Stimulated activated naive CD8-positive, alpha-beta T cell treated with anti-CD3 and anti-CD28 coated beads, Interleukin-15, Interleukin-2, amounts not matched to agents 100 ng/mL and 50 ng/mL, for 24 hours (primary cell): ENCODE data around the gene OAS3.

Experiments
- H3K27ac Mint-ChIP-seq: one replicate; pipeline ENCODE4 v1.8.0; 2021; ENCODE audit warnings: mild to moderate bottlenecking, mixed read lengths
- H3K27me3 Mint-ChIP-seq: one replicate; pipeline ENCODE4 v1.8.0; 2021; ENCODE audit warnings: mixed read lengths
- H3K36me3 Mint-ChIP-seq: one replicate; pipeline ENCODE4 v1.8.0; 2021; ENCODE audit warnings: low read depth, mixed read lengths
- H3K4me1 Mint-ChIP-seq: one replicate; pipeline ENCODE4 v1.8.0; 2021; ENCODE audit warnings: low read depth, mixed read lengths
- H3K4me3 Mint-ChIP-seq: one replicate; pipeline ENCODE4 v1.8.0; 2021; ENCODE audit warnings: mild to moderate bottlenecking, mixed read lengths
- H3K9me3 Mint-ChIP-seq: one replicate; pipeline ENCODE4 v1.8.0; 2021; ENCODE audit warnings: mixed read lengths

The OAS3 gene

GRCh38 chr12:112963227-112963861 is 25.1 kb downstream of the OAS3 start:
- Mint-ChIP-seq H3K27ac (no peak overlapping the region), H3K9me3 (no peaks in the 10 kb centered on the region), H3K27me3 (no peaks in the 10 kb centered on the region), H3K4me1 (peaks cover 5% of the 10 kb centered on the region), H3K36me3 (peaks cover 70% of the 10 kb centered on the region), H3K4me3 (no peak overlapping the region)

- Mint-ChIP-seq H3K27ac (no peak overlapping the region), H3K27me3 (no peaks in the 10 kb centered on the region), H3K4me3 (no peak overlapping the region), H3K9me3 (no peaks in the 10 kb centered on the region), H3K4me1 (peaks cover 5% of the 10 kb centered on the region), H3K36me3 (peaks cover 66% of the 10 kb centered on the region)
Measured at GRCh38 chr12:112964067-112964670, 25.9 kb downstream of the OAS3 start.

DNA sequence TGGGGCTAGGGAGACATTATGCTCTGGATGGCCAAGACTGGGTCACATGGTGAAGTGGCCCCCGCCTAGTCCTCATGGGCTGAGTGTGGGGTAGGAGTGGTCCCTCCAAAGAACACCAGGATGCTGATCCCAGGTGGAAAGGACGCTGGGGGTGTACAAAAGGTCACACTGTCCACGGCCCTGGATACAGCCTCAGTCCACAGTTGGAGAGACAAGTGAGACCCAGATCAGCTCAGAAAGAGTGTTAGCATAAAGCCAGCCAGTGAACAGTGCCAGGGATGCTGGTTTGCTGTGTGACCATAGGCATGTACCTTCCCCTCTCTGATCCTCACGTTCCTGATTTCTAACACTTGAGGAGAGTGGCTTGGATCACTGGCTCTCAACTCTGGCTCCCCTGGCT is 26.6 kb downstream of the OAS3 start:
- no peaks in the 10 kb centered on the region for H3K27me3 Mint-ChIP-seq
- H3K27ac Mint-ChIP-seq, result no peak overlapping the region
- no peak overlapping the region for H3K4me3 Mint-ChIP-seq
- H3K36me3 Mint-ChIP-seq, result peaks cover 62% of the 10 kb centered on the region
- no peaks in the 10 kb centered on the region for H3K9me3 Mint-ChIP-seq
- H3K4me1 Mint-ChIP-seq, result peaks cover 5% of the 10 kb centered on the region

- no peaks in the 10 kb centered on the region for H3K27me3 Mint-ChIP-seq
- H3K4me3 Mint-ChIP-seq, result no peak overlapping the region
- H3K4me1 Mint-ChIP-seq, result peaks cover 5% of the 10 kb centered on the region
- H3K36me3 Mint-ChIP-seq, result peaks cover 64% of the 10 kb centered on the region
- H3K9me3 Mint-ChIP-seq, result no peaks in the 10 kb centered on the region
- no peak overlapping the region for H3K27ac Mint-ChIP-seq
Measured at GRCh38 chr12:112965643-112966042, 27.4 kb downstream of the OAS3 start.

DNA sequence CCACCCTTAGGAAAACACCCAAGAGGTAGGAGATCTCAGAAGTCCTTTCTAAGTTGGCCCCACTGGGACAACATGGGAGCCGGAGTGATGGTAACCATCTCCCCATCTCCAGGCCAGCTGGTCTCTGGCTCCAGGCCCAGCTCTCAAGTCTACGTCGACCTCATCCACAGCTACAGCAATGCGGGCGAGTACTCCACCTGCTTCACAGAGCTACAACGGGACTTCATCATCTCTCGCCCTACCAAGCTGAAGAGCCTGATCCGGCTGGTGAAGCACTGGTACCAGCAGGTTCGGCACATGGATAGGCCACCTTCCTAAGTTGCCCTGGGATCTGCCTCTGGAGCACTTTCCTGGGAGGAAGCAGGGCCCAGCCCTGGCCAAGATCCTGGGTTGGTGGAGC is 29.0 kb downstream of the OAS3 start:
- Mint-ChIP-seq H3K9me3 (no peaks in the 10 kb centered on the region), H3K4me1 (no peaks in the 10 kb centered on the region), H3K36me3 (peaks cover 55% of the 10 kb centered on the region), H3K27me3 (no peaks in the 10 kb centered on the region), H3K27ac (no peak overlapping the region), H3K4me3 (no peak overlapping the region)

DNA sequence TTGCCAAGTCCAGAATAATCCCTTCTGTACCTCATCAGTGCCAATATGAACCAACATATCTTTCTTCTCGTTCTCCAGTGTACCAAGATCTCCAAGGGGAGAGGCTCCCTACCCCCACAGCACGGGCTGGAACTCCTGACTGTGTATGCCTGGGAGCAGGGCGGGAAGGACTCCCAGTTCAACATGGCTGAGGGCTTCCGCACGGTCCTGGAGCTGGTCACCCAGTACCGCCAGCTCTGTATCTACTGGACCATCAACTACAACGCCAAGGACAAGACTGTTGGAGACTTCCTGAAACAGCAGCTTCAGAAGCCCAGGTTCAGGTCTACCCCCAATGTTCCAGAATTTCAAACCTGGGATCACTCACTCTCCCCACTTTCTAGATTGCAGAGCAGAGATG is 29.6 kb downstream of the OAS3 start:
- Mint-ChIP-seq H3K4me1 (no peaks in the 10 kb centered on the region), H3K27me3 (no peaks in the 10 kb centered on the region), H3K36me3 (peaks cover 51% of the 10 kb centered on the region), H3K4me3 (no peak overlapping the region), H3K27ac (peak overlapping the region; percentile 65), H3K9me3 (no peaks in the 10 kb centered on the region)

- no peak overlapping the region for H3K4me3 Mint-ChIP-seq
- no peaks in the 10 kb centered on the region for H3K9me3 Mint-ChIP-seq
- H3K4me1 Mint-ChIP-seq, result peaks cover 6% of the 10 kb centered on the region
- H3K27me3 Mint-ChIP-seq, result no peaks in the 10 kb centered on the region
- H3K36me3 Mint-ChIP-seq, result peaks cover 35% of the 10 kb centered on the region
- no peak overlapping the region for H3K27ac Mint-ChIP-seq
Measured at GRCh38 chr12:112969547-112970306, 31.5 kb downstream of the OAS3 start.

- Mint-ChIP-seq H3K27ac (no peak overlapping the region), H3K4me3 (no peak overlapping the region), H3K4me1 (peaks cover 6% of the 10 kb centered on the region), H3K9me3 (no peaks in the 10 kb centered on the region), H3K27me3 (no peaks in the 10 kb centered on the region), H3K36me3 (peaks cover 35% of the 10 kb centered on the region)
Measured at GRCh38 chr12:112970391-112970790, 32.1 kb downstream of the OAS3 start.

DNA sequence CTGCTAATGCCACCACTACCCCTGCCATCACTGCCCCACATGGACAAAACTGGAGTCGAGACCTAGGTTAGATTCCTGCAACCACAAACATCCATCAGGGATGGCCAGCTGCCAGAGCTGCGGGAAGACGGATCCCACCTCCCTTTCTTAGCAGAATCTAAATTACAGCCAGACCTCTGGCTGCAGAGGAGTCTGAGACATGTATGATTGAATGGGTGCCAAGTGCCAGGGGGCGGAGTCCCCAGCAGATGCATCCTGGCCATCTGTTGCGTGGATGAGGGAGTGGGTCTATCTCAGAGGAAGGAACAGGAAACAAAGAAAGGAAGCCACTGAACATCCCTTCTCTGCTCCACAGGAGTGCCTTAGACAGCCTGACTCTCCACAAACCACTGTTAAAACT is 33.0 kb downstream of the OAS3 start:
- Mint-ChIP-seq H3K27me3 (no peaks in the 10 kb centered on the region), H3K9me3 (no peaks in the 10 kb centered on the region), H3K4me1 (peaks cover 6% of the 10 kb centered on the region), H3K4me3 (no peak overlapping the region), H3K27ac (no peak overlapping the region), H3K36me3 (peaks cover 32% of the 10 kb centered on the region)

GRCh38 chr12:112973011-112973735 is 34.9 kb downstream of the OAS3 start:
- H3K36me3 Mint-ChIP-seq, result peaks cover 18% of the 10 kb centered on the region
- no peaks in the 10 kb centered on the region for H3K9me3 Mint-ChIP-seq
- H3K27me3 Mint-ChIP-seq, result no peaks in the 10 kb centered on the region
- H3K27ac Mint-ChIP-seq, result peak overlapping the region; percentile 1
- no peak overlapping the region for H3K4me3 Mint-ChIP-seq
- H3K4me1 Mint-ChIP-seq, result peaks cover 17% of the 10 kb centered on the region

GRCh38 chr12:112973818-112974231 is 35.6 kb downstream of the OAS3 start:
- peak overlapping the region; percentile 1 for H3K27ac Mint-ChIP-seq
- peaks cover 17% of the 10 kb centered on the region for H3K36me3 Mint-ChIP-seq
- no peaks in the 10 kb centered on the region for H3K9me3 Mint-ChIP-seq
- no peaks in the 10 kb centered on the region for H3K27me3 Mint-ChIP-seq
- H3K4me1 Mint-ChIP-seq, result peaks cover 17% of the 10 kb centered on the region
- H3K4me3 Mint-ChIP-seq, result no peak overlapping the region

- H3K4me1 Mint-ChIP-seq, result peaks cover 17% of the 10 kb centered on the region
- H3K27me3 Mint-ChIP-seq, result no peaks in the 10 kb centered on the region
- no peak overlapping the region for H3K4me3 Mint-ChIP-seq
- H3K36me3 Mint-ChIP-seq, result peaks cover 20% of the 10 kb centered on the region
- peak overlapping the region; percentile 40 for H3K27ac Mint-ChIP-seq
- no peaks in the 10 kb centered on the region for H3K9me3 Mint-ChIP-seq
Measured at GRCh38 chr12:112974904-112975303, 36.6 kb downstream of the OAS3 start.

GRCh38 chr12:112977139-112977538 is 38.9 kb downstream of the OAS3 start:
- H3K4me1 Mint-ChIP-seq, result peaks cover 37% of the 10 kb centered on the region
- peak overlapping the region; percentile 96 for H3K27ac Mint-ChIP-seq
- H3K4me3 Mint-ChIP-seq, result no peak overlapping the region
- no peaks in the 10 kb centered on the region for H3K9me3 Mint-ChIP-seq
- peaks cover 25% of the 10 kb centered on the region for H3K36me3 Mint-ChIP-seq
- no peaks in the 10 kb centered on the region for H3K27me3 Mint-ChIP-seq

DNA sequence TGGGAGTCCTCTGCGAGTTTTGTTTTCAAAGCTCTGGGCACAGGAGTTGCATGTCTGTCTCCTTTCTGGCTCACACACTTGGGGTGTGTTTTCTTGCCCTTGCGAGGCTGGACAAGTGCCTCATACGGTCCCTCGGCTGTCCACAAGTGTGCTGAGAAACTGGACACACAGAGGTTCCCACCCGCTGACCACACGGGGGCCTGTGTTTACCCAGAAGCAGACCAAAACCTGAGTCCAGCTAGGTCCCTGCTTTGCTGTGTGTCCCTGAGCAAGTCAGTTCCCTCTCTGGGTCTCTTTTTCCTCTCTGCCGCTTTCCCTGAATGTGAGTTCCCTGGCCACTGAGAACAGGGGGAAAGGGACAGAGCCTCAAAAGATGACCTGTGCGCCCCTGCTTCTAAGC is 39.4 kb downstream of the OAS3 start:
- peaks cover 30% of the 10 kb centered on the region for H3K36me3 Mint-ChIP-seq
- H3K27ac Mint-ChIP-seq, result peak overlapping the region; percentile 96
- H3K4me1 Mint-ChIP-seq, result peaks cover 42% of the 10 kb centered on the region
- no peaks in the 10 kb centered on the region for H3K27me3 Mint-ChIP-seq
- H3K4me3 Mint-ChIP-seq, result peak overlapping the region; percentile 91
- H3K9me3 Mint-ChIP-seq, result peaks cover 3% of the 10 kb centered on the region
